Measurements from ENCODE around the gene CMIP.

- no peak for TF ChIP-seq CTCF (IDR thresholded peaks at IDR 0.05; ENCODE audit: insufficient read depth, low read length, poor library complexity, severe bottlenecking)
- TF ChIP-seq EZH2phosphoT487 (conservative IDR thresholded peaks at IDR 0.05; ENCODE audit: low read length), result no peak
These were observed 86.8 kb downstream of the CMIP start for GRCh38 chr16:81531419-81531821.
